HG02981 (cell line): Measurements from ENCODE around the gene CLEC1A.

Source experiments
- ATAC-seq: cut with Tn5 transposase; IDR thresholded peaks from one replicate; pipeline ENCODE4 v1.9.1; 2021; ENCODE audit warnings: mild to moderate bottlenecking, moderate library complexity; ENCODE audit not compliant: unreplicated experiment

Gene CLEC1A, protein sequence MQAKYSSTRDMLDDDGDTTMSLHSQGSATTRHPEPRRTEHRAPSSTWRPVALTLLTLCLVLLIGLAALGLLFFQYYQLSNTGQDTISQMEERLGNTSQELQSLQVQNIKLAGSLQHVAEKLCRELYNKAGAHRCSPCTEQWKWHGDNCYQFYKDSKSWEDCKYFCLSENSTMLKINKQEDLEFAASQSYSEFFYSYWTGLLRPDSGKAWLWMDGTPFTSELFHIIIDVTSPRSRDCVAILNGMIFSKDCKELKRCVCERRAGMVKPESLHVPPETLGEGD

GRCh38 chr12:10098791-10099190, at the start of gene CLEC1A:
CLEC1A (minus strand) TSS chr12:10098985; CDS start chr12:10098922, 63 bp downstream.
- ATAC-seq = no peak

DNA sequence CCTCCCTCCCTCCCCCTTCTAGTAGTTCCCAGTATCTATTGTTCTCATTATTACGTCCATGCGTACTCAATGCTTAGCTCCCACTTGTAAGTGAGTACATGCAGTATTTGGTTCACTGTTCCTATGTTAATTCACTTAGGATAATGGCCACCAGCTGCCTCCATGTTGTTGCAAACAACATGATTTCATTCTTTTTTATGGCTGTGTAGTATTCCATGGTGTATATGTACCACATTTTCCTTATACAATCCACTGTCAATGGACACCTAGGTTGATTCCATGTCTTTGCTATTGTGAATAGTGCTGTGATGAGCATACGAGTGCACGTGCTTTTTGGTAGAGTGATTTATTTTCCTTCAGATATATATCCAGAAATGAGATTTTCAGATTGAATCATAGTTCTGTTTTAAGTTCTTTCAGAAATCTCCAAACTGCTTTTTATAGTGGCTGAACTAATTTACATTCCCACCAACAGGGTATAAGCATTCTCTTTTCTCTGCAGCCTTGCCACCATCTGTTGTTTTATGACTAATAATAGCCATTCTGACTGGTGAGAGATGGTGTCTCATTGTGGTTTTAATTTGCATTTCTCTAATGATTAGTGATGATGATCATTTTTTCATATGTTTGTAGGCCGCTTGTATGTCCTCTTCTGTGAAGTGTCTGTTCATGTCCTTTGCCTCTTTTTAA, 49.1 kb upstream of the CLEC1A start:
- ATAC-seq = peak; percentile 70

- ATAC-seq = no peak
These were observed 44.3 kb upstream of the CLEC1A start for GRCh38 chr12:10142976-10143589.

DNA sequence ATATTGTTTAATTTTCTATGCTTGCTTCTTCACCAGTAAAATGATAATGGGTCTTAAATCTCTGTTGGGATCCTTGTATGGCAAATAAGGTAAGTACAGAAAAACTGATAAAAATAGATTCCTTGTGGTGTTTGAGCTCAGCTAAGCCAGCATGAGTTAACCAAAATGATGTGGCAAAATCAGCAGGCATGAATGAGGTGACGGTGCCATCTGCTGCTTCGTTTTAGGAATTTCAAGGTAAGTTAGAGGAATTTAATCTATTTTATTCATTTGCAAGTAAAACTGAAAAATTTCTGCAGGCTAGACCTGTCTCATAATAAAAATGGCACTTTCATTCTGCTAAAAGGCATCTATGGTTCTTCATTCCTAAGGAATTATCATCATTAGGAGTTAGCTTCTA, 41.2 kb upstream of the CLEC1A start:
- ATAC-seq = no peak

GRCh38 chr12:10136637-10137205, 37.9 kb upstream of the CLEC1A start:
- ATAC-seq = no peak

- no peak for ATAC-seq
These were observed 36.3 kb upstream of the CLEC1A start for GRCh38 chr12:10135126-10135525.

GRCh38 chr12:10132850-10133370, 34.1 kb upstream of the CLEC1A start:
- no peak for ATAC-seq

DNA sequence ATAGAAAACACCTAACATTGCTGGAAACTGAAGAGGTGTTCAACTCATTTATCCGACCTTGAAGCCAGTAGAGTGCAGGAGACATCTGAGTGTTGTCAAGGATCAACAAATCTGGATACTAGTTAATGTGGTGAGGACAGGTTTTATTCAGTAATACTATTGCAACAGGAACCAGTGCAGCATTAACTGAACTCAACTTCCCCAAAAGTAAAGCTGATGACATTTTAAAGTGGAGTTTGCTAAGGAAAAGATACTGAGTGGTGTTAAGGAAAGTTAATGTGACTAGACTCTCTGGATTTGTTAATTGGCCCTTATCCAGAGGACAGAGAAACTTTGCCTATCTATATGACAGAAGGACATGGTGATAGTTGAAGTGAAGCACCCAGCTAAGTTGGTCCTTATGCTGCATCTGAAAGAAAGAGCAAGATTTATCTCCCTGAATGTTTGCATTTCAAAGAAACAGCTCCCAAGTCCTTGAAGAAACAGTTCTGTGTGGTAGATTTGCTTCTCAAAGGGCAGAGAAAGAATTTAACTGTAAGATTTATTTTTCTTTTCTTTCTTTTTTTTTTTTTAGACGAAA, 32.4 kb upstream of the CLEC1A start:
- no peak for ATAC-seq

- ATAC-seq = peak; percentile 90
These were observed 31.3 kb upstream of the CLEC1A start, which contains the start of gene CLEC7A for GRCh38 chr12:10130042-10130441. CLEC7A (minus strand) TSS chr12:10130199; CDS start chr12:10130082, 117 bp downstream.

DNA sequence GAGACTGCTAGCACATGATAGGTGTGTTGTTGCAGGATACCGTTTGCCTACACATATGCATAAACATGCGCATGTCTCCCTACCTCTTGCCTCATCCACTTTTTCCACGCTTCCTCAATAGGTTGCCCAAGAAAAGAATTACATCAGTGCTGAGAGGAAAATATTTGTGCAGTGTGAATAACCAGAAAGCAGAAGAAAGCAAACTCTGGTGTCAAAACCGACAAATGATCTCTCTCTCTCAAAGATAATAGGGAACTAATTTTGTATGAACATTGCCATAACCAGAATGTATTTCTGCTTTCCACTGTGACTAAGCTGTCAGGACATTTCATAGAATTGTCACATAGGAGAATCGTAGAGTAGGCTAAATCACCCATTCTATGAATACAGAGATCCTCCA, 29.9 kb upstream of the CLEC1A start:
- ATAC-seq = no peak

- no peak for ATAC-seq
These were observed 27.6 kb upstream of the CLEC1A start for GRCh38 chr12:10126413-10126812.

DNA sequence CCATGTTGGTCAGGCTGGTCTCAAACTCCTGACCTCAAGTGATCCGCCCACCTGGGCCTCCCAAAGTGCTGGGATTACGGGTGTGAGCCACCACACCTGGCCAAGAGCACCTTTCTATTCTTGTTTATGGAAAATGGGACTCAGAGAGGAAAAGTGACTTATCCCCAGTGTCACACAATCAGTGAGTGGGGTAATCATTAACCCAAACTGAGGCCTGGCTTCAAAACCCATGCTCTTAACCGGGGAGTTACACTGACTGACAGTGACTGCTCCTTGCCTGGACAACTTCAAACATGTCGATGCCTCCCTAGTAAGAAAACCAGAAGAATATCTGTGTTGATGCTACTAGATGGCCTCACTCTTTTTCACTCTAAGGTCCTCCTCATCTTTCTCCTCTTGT, 23.9 kb upstream of the CLEC1A start:
- no peak for ATAC-seq

DNA sequence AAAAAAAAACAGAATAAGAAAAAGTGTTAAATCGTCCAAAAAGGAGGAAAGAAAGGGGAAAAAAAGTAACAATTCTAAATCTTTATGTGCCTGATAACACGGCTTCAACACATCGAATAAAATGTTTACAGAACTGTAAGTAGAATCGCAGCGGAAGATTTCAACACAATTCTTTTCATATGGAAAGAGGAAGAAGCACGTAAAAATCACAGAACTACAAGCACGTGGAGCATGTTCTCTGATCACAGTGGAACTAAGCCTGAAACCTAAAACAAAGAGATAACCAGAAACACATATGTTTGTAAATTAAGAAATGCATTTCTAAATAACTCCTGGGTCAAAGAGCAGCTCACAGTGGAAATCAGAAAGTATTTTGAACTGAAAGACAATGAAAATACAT, 22.5 kb upstream of the CLEC1A start:
- no peak for ATAC-seq

- no peak for ATAC-seq
These were observed 20.3 kb upstream of the CLEC1A start for GRCh38 chr12:10119066-10119465.

DNA sequence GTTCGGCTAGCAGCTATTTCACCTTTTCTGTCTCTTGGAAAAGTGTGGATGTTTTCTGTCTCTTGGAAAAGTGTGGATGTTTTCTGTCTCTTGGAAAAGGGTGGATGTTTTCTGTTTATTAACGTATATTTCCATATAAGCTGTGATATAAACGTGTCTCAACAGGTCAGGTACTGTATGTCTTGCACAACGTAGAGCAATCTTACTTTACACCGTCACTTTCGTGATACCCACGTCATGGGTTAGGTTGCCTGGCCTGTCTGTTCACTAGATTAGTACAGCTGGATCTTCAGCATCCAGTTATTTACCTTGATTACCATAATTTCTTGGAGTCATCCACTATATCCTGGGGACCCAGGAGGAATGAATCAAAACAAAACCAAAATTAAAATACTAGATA, 17.1 kb upstream of the CLEC1A start:
- ATAC-seq = no peak

DNA sequence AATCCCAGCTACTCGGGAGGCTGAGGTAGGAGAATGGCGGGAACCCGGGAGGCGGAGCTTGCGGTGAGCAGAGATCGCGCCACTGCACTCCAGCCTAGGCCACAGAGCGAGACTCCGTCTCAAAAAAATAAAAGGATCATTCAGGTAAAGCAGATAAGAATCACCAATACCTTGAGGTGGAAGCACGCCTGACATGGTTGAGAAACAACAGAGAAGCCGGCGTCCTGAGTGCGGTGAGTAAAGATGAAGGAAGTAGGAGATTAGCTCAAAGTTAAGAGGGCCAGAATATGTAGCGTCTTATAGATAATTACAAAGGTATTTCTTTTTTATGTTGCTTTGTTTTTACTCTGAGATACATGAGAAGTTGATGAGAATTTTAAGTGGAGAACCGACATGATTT, 16.5 kb upstream of the CLEC1A start:
- ATAC-seq = no peak

- ATAC-seq = no peak
These were observed 15.1 kb upstream of the CLEC1A start for GRCh38 chr12:10113920-10114319.

GRCh38 chr12:10113075-10113474, 14.3 kb upstream of the CLEC1A start:
- ATAC-seq = no peak

GRCh38 chr12:10111451-10111850, 12.7 kb upstream of the CLEC1A start:
- no peak for ATAC-seq

- no peak for ATAC-seq
These were observed 11.6 kb upstream of the CLEC1A start for GRCh38 chr12:10110256-10110844.

DNA sequence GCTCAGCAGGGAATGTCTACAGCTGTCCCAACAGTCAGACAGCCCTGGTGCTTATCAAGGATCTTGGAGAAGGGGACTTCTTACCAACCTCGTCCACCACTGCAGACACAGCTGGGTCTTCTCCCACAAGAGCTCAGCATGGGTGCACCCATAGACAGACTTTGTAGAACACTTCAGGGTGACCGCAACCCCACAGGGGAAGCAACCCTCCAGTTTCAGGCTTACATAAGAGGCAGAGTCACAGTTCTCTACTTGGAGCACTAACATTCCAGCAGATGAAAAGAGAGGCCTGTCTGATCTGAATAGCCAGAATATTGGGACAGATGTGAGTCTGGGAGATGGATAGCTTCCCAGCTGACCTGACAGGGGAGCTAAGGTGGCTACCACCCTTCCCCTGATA, 3.5 kb upstream of the CLEC1A start:
- no peak for ATAC-seq
